GM13976 (cell line): ENCODE results near the gene ERN1.
A peak's percentile ranks its signal among the peaks of the same experiment; 100 is the strongest.
"Not testable (repeated sequence)": the region's sequence is repeated elsewhere in the genome, so short reads cannot be mapped to it uniquely, and the experiment has no call there.

Source experiments
- DNase-seq: peaks from one replicate; pipeline ENCODE4 v3.0.0; 2012; ENCODE audit warnings: low spot score
- in situ Hi-C: fragments of 300-500 bp; cut with MboI; formaldehyde crosslinking; loops from one replicate; pipeline ENCODE4 v1.12.0; 2022; ENCODE audit warnings: low sequenced_read_pairs, mixed read lengths, inconsistent platforms; ENCODE audit not compliant: unreplicated experiment
- TF ChIP-seq, protein P1 (sequence below): IDR thresholded peaks from 2 replicates; pipeline ENCODE4 v1.5.1; 2012; ENCODE audit warnings: borderline replicate concordance, mild to moderate bottlenecking; ENCODE audit not compliant: insufficient read depth; ENCODE audit errors: extremely low read depth, missing control alignments, control extremely low read depth

The ERN1 gene

GRCh38 chr17:64020056-64020766 lies 109.7 kb downstream of the ERN1 start, which contains the start of gene ICAM2:
Gene ICAM2 (minus strand): TSS chr17:64020633. CDS start chr17:64006691, 13,942 bp downstream.
- TF ChIP-seq, protein P1, sequence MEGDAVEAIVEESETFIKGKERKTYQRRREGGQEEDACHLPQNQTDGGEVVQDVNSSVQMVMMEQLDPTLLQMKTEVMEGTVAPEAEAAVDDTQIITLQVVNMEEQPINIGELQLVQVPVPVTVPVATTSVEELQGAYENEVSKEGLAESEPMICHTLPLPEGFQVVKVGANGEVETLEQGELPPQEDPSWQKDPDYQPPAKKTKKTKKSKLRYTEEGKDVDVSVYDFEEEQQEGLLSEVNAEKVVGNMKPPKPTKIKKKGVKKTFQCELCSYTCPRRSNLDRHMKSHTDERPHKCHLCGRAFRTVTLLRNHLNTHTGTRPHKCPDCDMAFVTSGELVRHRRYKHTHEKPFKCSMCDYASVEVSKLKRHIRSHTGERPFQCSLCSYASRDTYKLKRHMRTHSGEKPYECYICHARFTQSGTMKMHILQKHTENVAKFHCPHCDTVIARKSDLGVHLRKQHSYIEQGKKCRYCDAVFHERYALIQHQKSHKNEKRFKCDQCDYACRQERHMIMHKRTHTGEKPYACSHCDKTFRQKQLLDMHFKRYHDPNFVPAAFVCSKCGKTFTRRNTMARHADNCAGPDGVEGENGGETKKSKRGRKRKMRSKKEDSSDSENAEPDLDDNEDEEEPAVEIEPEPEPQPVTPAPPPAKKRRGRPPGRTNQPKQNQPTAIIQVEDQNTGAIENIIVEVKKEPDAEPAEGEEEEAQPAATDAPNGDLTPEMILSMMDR: no peak
- DNase-seq: peak; percentile 74
- in situ Hi-C loops: loop anchor here (5.0 to 10.0 kb wide), 2 partner anchors 105 to 122 kb away; partner anchors contain the start of genes CSHL1 and GH1

GRCh38 chr17:64019551-64019961 lies 110.4 kb downstream of the ERN1 start:
- in situ Hi-C loops, DNase-seq: not testable (repeated sequence)

- TF ChIP-seq, protein P1: no peak
- in situ Hi-C loops: no loop called here
- DNase-seq: no peak
These were observed 112.5 kb downstream of the ERN1 start for GRCh38 chr17:64017381-64017980.

GRCh38 chr17:64016974-64017373 lies 113.0 kb downstream of the ERN1 start:
- TF ChIP-seq, protein P1: no peak
- DNase-seq: no peak
- in situ Hi-C loops: no loop called here

DNA sequence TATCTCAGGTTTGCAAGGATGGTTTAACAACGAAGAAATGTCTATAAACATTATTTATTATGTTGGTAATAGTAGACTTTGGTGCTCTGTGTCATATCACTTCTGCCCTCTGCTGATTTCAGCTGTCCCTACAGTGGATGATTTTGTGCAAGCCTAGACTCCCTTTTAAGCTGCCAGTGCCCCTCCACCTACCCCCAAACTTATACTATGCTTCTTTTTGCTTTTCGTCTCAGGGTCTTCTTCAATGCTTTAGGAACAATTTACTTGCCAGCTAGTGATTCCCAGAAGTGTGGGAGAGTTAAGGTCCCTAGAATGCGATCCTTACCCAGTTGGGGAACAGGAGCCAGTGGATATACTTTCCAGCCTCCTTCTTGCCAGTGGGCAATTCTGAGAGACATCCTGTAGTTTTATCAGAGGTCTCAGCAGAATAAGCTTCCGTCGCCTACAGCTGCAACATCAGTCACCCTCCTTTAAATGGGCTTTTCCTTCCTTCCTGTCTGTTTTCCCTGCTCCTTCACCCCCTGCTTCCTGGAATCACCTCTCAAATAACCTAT lies 113.6 kb downstream of the ERN1 start:
- no peak for DNase-seq
- in situ Hi-C loops: no loop called here
- TF ChIP-seq, protein P1: peak; percentile 45

DNA sequence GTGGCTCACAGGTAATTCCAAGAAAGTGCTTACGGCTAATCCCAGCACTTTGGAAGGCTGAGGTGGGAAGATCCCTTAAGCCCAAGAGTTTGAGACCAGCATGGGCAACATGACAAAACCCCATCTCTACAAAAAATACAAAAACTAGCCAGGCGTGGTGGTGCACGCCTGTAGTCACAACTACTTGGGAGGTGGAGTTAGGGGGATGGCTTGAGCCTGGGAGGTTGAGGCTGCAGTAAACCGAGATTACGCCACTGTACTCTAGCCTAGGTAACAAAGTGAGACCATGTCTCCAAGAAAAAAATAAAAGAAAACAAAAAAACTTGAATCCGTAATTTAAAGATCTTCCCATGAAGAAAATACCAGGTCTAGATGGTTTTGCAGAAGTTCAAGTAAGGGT lies 114.5 kb downstream of the ERN1 start:
- in situ Hi-C loops: no loop called here
- no peak for DNase-seq
- TF ChIP-seq, protein P1: no peak

DNA sequence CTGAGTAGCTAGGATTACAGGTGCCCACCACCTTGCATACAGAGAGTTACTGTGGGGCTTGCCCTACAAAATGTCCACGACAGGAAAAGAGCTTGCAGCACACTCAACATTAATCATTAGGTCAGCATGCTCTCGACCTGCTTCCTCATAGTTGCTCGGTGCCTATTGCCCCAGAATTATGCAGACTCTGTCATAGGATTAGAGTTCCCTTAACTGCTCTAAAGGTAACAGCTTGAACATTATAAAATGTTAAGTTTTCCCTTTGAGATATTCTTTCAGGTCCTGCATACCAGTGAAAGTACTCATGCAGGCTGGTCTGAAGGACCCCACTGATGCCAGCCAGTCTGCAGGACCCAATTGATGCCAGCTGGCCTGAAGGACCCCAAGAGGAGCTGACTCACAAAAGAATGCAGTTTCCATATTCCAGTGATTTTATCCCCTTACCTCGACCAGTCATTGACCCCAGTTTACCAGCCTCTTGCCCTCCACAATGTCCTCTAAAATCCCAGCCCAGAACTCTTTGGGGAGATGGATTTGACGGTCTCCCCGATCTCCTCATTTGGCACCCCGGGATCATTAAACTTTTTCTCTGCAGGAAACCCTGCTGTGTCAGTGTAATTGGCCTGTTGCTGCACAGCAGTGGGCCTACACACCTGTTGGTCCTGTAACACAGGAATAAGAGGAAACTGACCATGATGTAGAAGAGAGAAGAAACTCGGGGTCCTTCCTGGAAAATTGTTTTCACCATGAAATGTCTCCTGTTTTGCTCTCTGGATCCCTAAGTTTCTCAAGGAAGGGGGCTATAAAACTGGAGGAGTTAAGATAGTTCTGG lies 120.2 kb downstream of the ERN1 start:
- DNase-seq: no peak
- in situ Hi-C loops: no loop called here
- TF ChIP-seq, protein P1: no peak
